Osteocyte (in vitro differentiated cells): ENCODE measurements around the gene PRPF19. TPM values are rescaled to one million over a fixed set of nuclear protein-coding genes. Genes with fewer than 3 reads are reported as not detected.

ENCODE experiments used
- DNase-seq: peaks from one replicate; pipeline ENCODE4 v3.0.0; 2021; ENCODE audit warnings: mixed read lengths; ENCODE audit not compliant: unreplicated experiment; ENCODE audit errors: extremely low spot score
- H3K27ac Mint-ChIP-seq: one replicate; pipeline ENCODE4 v1.8.0; 2021; ENCODE audit warnings: mild to moderate bottlenecking, mixed read lengths; ENCODE audit not compliant: unreplicated experiment
- H3K27me3 Mint-ChIP-seq: one replicate; pipeline ENCODE4 v1.8.0; 2021; ENCODE audit warnings: mixed read lengths; ENCODE audit not compliant: unreplicated experiment
- H3K36me3 Mint-ChIP-seq: one replicate; pipeline ENCODE4 v1.8.0; 2021; ENCODE audit warnings: mixed read lengths; ENCODE audit not compliant: unreplicated experiment
- H3K4me1 Mint-ChIP-seq: one replicate; pipeline ENCODE4 v1.8.0; 2021; ENCODE audit warnings: mixed read lengths; ENCODE audit not compliant: unreplicated experiment
- H3K4me3 Mint-ChIP-seq: one replicate; pipeline ENCODE4 v1.8.0; 2021; ENCODE audit warnings: mild to moderate bottlenecking, moderate library complexity, mixed read lengths; ENCODE audit not compliant: unreplicated experiment
- H3K9me3 Mint-ChIP-seq: one replicate; pipeline ENCODE4 v1.8.0; 2021; ENCODE audit warnings: mixed read lengths; ENCODE audit not compliant: unreplicated experiment
- CTCF ChIP-seq: fragments of 200-600 bp; sonication (generic); IDR thresholded peaks from 2 replicates; pipeline ENCODE4 v1.5.0; 2021; ENCODE audit warnings: antibody characterized with exemption, mild to moderate bottlenecking, moderate library complexity
- total RNA-seq: library from RNA; stranded (reverse); gene quantifications from 2 replicates; pipeline ENCODE4 v1.2.1, GENCODE V29; 2021

PRPF19 gene
- total RNA-seq, 1 donor from 2014 or later, result 78.0 TPM

- no peak overlapping the region for H3K27ac Mint-ChIP-seq
- peaks cover 18% of the 10 kb centered on the region for H3K36me3 Mint-ChIP-seq
- peaks cover 8% of the 10 kb centered on the region for H3K4me1 Mint-ChIP-seq
- no peak for TF ChIP-seq CTCF
- no peaks in the 10 kb centered on the region for H3K27me3 Mint-ChIP-seq
- no peaks in the 10 kb centered on the region for H3K9me3 Mint-ChIP-seq
- H3K4me3 Mint-ChIP-seq, result no peak overlapping the region
- DNase-seq, result no peak
Observed at GRCh38 chr11:60931917-60932316, 25.5 kb upstream of the PRPF19 start.

- no peak overlapping the region for H3K27ac Mint-ChIP-seq
- no peak overlapping the region for H3K4me3 Mint-ChIP-seq
- no peak for TF ChIP-seq CTCF
- H3K27me3 Mint-ChIP-seq, result no peaks in the 10 kb centered on the region
- peaks cover 14% of the 10 kb centered on the region for H3K4me1 Mint-ChIP-seq
- no peak for DNase-seq
- H3K36me3 Mint-ChIP-seq, result peaks cover 15% of the 10 kb centered on the region
- no peaks in the 10 kb centered on the region for H3K9me3 Mint-ChIP-seq
Observed at GRCh38 chr11:60930394-60930793, 24.0 kb upstream of the PRPF19 start.

- DNase-seq, result no peak
- TF ChIP-seq CTCF, result no peak
- H3K9me3 Mint-ChIP-seq, result no peaks in the 10 kb centered on the region
- peaks cover 19% of the 10 kb centered on the region for H3K4me1 Mint-ChIP-seq
- no peaks in the 10 kb centered on the region for H3K27me3 Mint-ChIP-seq
- H3K4me3 Mint-ChIP-seq, result no peak overlapping the region
- H3K27ac Mint-ChIP-seq, result no peak overlapping the region
- peaks cover 15% of the 10 kb centered on the region for H3K36me3 Mint-ChIP-seq
Observed at GRCh38 chr11:60929764-60930163, 23.4 kb upstream of the PRPF19 start.

GRCh38 chr11:60928563-60929001 lies 22.2 kb upstream of the PRPF19 start:
- Mint-ChIP-seq H3K4me1 (peaks cover 22% of the 10 kb centered on the region), H3K27me3 (no peaks in the 10 kb centered on the region), H3K4me3 (no peak overlapping the region), H3K9me3 (no peaks in the 10 kb centered on the region), H3K27ac (no peak overlapping the region), H3K36me3 (peaks cover 11% of the 10 kb centered on the region)
- no peak for DNase-seq
- TF ChIP-seq CTCF, result no peak

GRCh38 chr11:60927600-60927999 lies 21.2 kb upstream of the PRPF19 start:
- Mint-ChIP-seq H3K9me3 (no peaks in the 10 kb centered on the region), H3K27ac (no peak overlapping the region), H3K27me3 (no peaks in the 10 kb centered on the region), H3K4me3 (no peak overlapping the region), H3K4me1 (peaks cover 17% of the 10 kb centered on the region), H3K36me3 (peaks cover 13% of the 10 kb centered on the region)
- TF ChIP-seq CTCF, result no peak
- no peak for DNase-seq
